Gastroesophageal sphincter (tissue), 4 donors: ENCODE measurements around the gene MRPL55. TPM values are rescaled to one million over a fixed set of nuclear protein-coding genes. Genes with fewer than 3 reads are reported as not detected.

Experiments
- ATAC-seq: fragments of 150-250 bp; one replicate; pipeline ENCODE4 v1.9.1; 2016; ENCODE audit warnings: mild to moderate bottlenecking, moderate library complexity
- H3K27ac ChIP-seq, 4 donors: fragments of 200-600 bp; sonication (generic) in 3 of 4; 1 replicate in 3 of 4; 2 replicates in 1 of 4; pipeline ENCODE4 v1.5.1; 2016 to 2019
- H3K27me3 ChIP-seq: fragments of 200-600 bp; sonication (generic); one replicate; pipeline ENCODE4 v1.5.1; 2019
- H3K36me3 ChIP-seq, 2 donors: fragments of 200-600 bp; sonication (generic); one replicate each; pipeline ENCODE4 v1.5.1; 2019; ENCODE audit warnings: control low read depth in 1 of 2
- H3K4me1 ChIP-seq, 3 donors: fragments of 200-600 bp; sonication (generic); 1 replicate in 2 of 3; 2 replicates in 1 of 3; pipeline ENCODE4 v1.5.1; 2016 to 2019; ENCODE audit warnings: control low read depth in 2 of 3
- H3K4me3 ChIP-seq, 2 donors: fragments of 200-600 bp; sonication (generic); one replicate each; pipeline ENCODE4 v1.5.1; 2019; ENCODE audit warnings: mild to moderate bottlenecking in 1 of 2, moderate library complexity in 1 of 2
- H3K9me3 ChIP-seq, 3 donors: fragments of 200-600 bp; sonication (generic); one replicate each; pipeline ENCODE4 v1.5.1; 2017 to 2019; ENCODE audit warnings: control low read depth in 2 of 3
- EP300 ChIP-seq: sonication (generic); formaldehyde crosslinking; IDR thresholded peaks from one replicate; pipeline ENCODE4 v1.6.1; 2017; ENCODE audit warnings: antibody characterized with exemption, mild to moderate bottlenecking
- POLR2A ChIP-seq, 2 donors: fragments of 450-650 bp; IDR thresholded peaks; one replicate each; pipeline ENCODE4 v1.6.1; 2017; ENCODE audit warnings: antibody characterized with exemption in 2 of 2, mild to moderate bottlenecking in 2 of 2, moderate library complexity in 1 of 2
- POLR2AphosphoS5 ChIP-seq: sonication (generic); formaldehyde crosslinking; IDR thresholded peaks from one replicate; pipeline ENCODE4 v1.6.1; 2017; ENCODE audit warnings: antibody characterized with exemption
- WGBS, 2 donors: methylation state at CpG; one replicate each; pipeline ENCODE4 v1.1.5; 2018; ENCODE audit warnings: low coverage in 1 of 2; 5-methylcytosine and 5-hydroxymethylcytosine counted together
- small RNA-seq, 4 donors: library from RNA; depleted of rRNA; stranded (forward); fragments of <200 nt; gene quantifications; one replicate each; pipeline ENCODE3, GENCODE V24; 2016
- total RNA-seq, 4 donors: library from RNA; depleted of rRNA; stranded (reverse); fragments of >200 nt; gene quantifications; one replicate each; pipeline ENCODE4 v1.1.0, GENCODE V29; 2016
- TF ChIP-seq, protein P1 (sequence below), 4 experiments: fragments of 200-600 bp in 2 of 4; fragments of 450-650 bp in 2 of 4; sonication (generic) in 1 of 4; IDR thresholded peaks; one replicate each; pipeline ENCODE4 v1.5.1; 2017 to 2019; ENCODE audit warnings: antibody characterized with exemption in 4 of 4, mild to moderate bottlenecking in 2 of 4, moderate library complexity in 2 of 4

The MRPL55 gene
- total RNA-seq, 4 donors from 2014 or later, result 50.2 to 394 (median 81.5) TPM

DNA sequence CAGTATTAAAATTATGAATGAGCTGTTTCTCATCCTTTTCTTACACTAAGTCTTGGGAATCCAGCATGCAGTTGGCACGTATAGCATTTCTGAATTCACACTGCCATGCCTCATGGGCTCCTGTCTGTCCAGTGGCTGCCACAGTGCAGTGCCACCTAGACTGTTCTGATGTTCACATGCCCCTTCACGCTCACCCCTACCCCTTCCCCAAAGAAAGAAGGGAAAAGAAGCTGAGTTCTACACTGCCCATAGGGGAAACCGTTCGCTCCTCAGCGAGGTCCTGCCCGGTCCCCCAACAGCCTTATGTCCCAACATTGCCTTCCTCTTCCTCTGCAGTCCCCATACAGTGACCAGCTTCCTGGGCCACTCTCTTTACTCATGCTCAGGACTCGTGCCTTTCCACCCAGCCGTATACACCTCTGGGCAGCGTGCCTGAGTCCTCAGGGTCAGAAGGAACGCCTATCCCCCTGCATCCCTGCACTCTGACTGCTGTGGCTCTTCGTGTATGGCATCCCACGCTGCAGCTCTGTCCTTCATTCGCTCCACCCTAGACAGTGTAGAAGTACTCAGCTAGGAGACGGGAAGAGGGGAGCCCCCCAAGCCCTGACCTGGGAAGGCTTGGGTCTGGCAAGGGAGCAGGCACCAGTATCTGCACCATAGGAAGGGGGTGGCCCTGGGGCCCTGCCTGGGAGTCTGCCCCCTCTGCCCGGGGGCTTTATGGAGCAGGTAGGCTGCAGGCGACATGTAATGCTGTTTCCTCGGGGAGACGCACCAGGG is 50.7 kb downstream of the MRPL55 start:
- no peaks in the 10 kb centered on the region for H3K36me3 ChIP-seq
- no peak for ATAC-seq
- TF ChIP-seq EP300 (no peak), POLR2AphosphoS5 (no peak), POLR2A (IDR thresholded peaks at IDR 0.05) (no peak)
- TF ChIP-seq, protein P1, sequence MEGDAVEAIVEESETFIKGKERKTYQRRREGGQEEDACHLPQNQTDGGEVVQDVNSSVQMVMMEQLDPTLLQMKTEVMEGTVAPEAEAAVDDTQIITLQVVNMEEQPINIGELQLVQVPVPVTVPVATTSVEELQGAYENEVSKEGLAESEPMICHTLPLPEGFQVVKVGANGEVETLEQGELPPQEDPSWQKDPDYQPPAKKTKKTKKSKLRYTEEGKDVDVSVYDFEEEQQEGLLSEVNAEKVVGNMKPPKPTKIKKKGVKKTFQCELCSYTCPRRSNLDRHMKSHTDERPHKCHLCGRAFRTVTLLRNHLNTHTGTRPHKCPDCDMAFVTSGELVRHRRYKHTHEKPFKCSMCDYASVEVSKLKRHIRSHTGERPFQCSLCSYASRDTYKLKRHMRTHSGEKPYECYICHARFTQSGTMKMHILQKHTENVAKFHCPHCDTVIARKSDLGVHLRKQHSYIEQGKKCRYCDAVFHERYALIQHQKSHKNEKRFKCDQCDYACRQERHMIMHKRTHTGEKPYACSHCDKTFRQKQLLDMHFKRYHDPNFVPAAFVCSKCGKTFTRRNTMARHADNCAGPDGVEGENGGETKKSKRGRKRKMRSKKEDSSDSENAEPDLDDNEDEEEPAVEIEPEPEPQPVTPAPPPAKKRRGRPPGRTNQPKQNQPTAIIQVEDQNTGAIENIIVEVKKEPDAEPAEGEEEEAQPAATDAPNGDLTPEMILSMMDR (IDR thresholded peaks at IDR 0.05), result no peak
- H3K9me3 ChIP-seq, result peaks cover 0 to 6% (median 0%) of the 10 kb centered on the region in 3 donors
- H3K4me3 ChIP-seq, result no peak overlapping the region
- WGBS, 2 donors, result 50 to 60% methylated on average over 6 to 12 of the region's 18 CpGs
- no peak overlapping the region for H3K27ac ChIP-seq
- H3K27me3 ChIP-seq, result peaks cover 86% of the 10 kb centered on the region
- H3K4me1 ChIP-seq, result peaks cover 0 to 23% (median 10%) of the 10 kb centered on the region in 3 donors

Small RNA genes within 50 kb of the gene (small RNA-seq; reads per million reads assigned to genes)
- 0 to 0.25 (median 0) reads per million in 4 donors for gene AL359510.1

Other genes starting within 250 kb of the MRPL55 start
- gene WNT9A, start 161.4 kb downstream of the MRPL55 start, total RNA-seq, result 10 to 100 TPM in 1 of 4 donors, 1 to 10 TPM in 3; 5.4 to 14.0 (median 6.6) TPM
- not detected for gene WNT3A, start 102.3 kb downstream of the MRPL55 start, total RNA-seq
- gene ARF1, start 26.6 kb downstream of the MRPL55 start, total RNA-seq, result 100 to 1,000 TPM; 256 to 385 (median 303) TPM
- 10 to 100 TPM; 11.6 to 16.0 (median 14.6) TPM for gene C1orf35, start 6.0 kb downstream of the MRPL55 start, total RNA-seq
- 100 to 1,000 TPM; 234 to 504 (median 299) TPM for gene GUK1, start 31.0 kb upstream of the MRPL55 start, total RNA-seq
- 1 to 10 TPM; 5.1 to 9.0 (median 7.0) TPM for gene GJC2, start 40.6 kb upstream of the MRPL55 start, total RNA-seq
- gene IBA57, start 56.5 kb upstream of the MRPL55 start, total RNA-seq, result 10 to 100 TPM in 1 of 4 donors, 1 to 10 TPM in 3; 4.2 to 11.3 (median 7.4) TPM
- 10 to 100 TPM; 11.1 to 28.4 (median 20.9) TPM for gene OBSCN, start 98.7 kb upstream of the MRPL55 start, total RNA-seq